ENCODE data around the gene MYCBP2.

The MYCBP2 gene

DNA sequence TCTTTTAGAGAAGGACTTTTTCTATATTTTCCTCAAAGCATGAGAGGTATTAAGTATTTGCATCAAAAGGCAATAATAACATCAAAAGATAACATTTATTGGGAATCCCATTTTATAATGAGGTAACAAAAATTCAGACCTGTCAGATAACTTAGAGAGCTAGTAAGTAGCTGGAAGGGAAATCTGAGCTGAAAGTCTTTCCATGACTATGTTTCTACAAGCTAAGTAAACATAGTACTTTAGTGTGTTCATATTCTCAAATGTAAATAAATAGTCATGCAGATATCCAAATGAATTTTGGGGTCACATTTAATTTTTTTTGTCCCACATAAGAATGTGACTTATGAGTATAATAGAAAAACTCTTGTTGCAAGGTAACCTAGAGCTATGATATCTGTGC lies 212.6 kb downstream of the MYCBP2 start:
- DNase-seq (ENCODE audit: low read depth in 1 of 2, low spot score in 1 of 2), result no peak

DNA sequence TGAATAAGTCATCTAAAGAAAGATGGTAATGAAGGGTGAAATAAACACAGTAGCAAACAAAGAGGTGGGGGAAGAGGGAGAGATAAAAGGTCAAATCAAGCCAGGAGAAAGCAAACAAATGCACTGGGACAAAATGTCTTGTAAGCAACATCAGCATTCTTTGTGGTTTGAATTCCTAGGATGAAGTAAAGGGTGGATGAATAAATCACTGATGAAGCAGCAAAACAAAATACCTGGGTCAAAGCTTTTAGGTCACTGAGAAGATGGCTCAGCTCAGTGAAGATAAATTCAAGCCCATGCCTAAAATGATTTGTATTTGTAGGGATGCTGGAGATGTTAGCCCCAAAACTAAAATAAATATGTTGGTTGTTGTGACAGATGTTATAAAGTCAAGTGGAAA lies 213.4 kb downstream of the MYCBP2 start:
- no peak for DNase-seq (ENCODE audit: low read depth in 1 of 2, low spot score in 1 of 2)

DNA sequence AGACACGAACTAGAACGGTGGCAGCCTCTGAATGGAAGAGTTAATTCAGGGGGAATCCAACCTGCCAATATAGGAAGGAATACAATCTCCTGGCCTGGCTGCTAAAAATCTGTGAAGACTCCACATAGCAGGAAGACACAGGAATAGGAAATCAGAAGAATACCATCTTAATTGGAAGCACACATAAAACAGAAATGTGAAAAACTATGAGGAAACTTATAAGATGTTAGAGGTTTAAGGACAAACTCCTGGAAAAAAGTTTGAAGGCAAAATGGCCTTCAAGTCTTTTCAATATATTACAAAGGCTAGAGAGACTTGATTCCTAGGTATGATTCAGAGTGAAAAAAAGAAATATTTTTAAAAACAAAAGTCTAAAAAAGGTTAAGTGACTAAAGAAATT lies 221.8 kb downstream of the MYCBP2 start:
- DNase-seq (ENCODE audit: low read depth in 1 of 2, low spot score in 1 of 2), result no peak

DNA sequence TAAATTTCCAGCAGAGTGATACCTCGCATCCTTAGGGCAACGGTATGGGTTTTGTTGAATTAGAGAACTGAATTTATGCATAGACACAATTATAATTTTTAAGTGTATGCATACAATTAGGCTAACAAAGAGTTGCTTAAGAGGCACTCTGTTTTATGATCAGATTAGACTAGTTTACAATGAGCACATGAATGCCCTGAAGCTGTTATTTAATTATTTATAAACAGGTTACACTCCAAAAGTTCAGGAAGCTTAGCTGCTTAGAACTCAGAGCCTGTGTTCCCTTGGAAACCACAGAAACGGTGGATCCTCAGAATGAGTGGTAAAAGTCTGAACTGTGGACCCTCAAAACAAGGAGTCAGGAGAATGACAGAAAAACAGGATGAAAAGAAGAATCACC lies 227.5 kb downstream of the MYCBP2 start:
- no peak for DNase-seq (ENCODE audit: low read depth in 1 of 2, low spot score in 1 of 2)

DNA sequence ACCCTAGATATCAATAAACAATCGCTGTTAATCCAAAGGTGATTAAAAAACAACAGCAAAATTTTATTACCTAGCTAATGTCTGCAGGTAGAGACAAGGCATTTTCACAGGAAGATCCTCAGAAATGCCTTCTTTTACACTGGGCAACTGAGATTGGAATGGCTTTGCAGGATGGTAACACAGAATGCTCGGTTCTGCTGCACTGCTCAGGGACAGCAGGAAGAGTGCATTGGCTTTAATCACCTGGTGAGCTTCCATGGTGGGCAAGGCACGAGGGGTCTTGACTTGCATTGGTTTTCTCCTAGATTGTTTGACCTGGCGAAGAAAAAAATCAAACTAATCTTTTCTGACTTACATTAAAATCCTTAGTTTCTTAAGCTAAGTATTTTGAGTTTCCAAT lies 231.6 kb downstream of the MYCBP2 start:
- no peak for DNase-seq (ENCODE audit: low read depth in 1 of 2, low spot score in 1 of 2)

DNA sequence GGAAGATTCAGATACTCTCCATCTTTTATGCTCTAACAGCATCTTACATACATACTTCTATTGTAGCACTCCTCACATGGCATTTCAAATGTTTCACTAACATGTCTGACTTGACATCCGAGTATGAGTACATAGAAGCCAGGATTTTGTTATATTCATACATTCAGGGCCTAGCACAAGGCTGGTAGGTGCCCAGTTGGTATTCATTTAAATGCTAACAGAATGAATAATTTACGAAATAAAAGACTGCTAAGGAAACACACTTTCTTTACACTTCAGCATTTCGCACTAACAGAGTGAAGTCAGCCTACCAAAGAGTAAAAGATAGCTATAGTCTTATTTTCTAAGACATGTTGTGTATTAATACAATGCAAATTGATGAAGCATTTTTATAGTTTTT lies 232.1 kb downstream of the MYCBP2 start:
- no peak for DNase-seq (ENCODE audit: low read depth in 1 of 2, low spot score in 1 of 2)

DNA sequence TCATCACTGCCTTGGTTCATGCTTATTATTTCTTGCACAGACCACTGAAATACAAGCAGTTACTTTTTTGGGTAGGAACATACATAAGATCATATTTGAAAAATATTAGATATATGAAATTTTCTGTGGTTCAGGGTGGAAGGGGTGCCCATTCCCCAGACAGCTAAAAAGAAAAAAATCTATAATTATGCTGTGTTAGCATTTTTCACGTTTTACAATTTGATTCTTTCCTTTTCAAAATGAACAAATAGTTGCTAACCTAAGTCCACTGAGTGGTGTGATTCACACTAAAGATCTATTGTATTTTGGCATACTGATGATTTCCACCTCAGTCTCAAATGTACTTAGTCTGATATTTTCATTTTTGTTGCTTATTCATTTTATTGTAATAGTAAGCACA lies 233.2 kb downstream of the MYCBP2 start:
- DNase-seq (ENCODE audit: low read depth in 1 of 2, low spot score in 1 of 2), result no peak

DNA sequence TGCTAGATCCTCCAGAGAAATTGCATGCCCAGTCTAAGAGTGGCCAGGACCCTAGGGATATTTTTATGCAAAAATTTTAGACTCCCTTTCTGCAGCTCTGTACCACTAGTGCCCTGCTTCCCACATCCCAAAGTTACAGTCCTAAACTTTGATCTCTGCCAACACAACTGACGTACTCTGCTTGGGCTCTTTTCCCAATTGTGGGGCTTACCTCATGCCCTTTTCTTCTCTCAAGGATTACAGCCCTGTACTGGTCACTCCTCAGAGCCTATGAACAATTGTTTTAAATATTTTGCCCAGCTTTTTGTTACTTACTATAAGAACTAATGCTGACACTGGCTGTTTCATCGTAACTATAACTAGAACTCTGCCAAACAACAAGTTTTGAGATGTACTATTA lies 242.1 kb downstream of the MYCBP2 start:
- DNase-seq (ENCODE audit: low read depth in 1 of 2, low spot score in 1 of 2), result no peak

DNA sequence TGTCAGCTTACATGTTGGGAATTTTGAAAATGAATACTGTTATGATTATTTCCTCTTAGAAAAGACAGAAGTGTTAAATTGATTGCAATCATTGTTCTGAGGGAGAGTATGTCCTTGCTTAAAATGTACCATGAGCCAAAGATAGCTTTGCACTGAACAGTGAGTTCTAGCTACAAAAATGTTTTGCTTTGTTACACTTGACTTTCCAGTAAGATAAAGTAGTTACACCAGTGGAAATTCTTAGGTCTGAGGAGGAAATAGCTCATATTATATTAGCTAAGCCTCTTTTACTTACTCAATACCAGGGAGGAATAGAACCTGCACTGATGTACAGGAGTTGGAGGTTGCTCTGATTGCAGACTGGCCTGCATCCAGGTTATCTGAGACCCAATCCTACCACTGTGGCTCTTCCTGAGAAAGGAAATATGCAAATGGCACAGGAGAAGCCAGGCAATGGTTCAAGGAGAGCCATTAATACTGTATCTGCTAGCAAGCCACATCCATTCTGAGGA lies 246.9 kb downstream of the MYCBP2 start:
- no peak for DNase-seq (ENCODE audit: low read depth in 1 of 2, low spot score in 1 of 2)

DNA sequence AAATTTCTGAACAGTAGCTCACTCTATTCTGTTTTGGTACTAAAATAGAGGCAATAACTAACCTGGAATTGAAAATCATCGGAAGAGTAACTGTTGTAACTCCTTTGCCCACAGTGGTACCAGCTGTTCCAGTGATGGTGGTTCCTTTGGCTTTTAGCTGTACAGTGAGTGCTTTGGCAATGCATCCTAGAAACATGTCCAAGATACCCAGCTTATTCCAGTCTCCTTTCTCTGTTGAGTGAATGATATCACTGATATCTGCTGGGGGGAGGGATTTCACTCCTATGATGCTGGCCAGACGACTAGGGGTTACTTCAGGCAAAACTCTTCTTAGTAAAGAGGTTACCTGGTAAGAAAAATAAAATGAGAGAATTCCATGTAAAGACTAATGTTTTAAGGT lies 259.4 kb downstream of the MYCBP2 start:
- no peak for DNase-seq (ENCODE audit: low read depth in 1 of 2, low spot score in 1 of 2)

DNA sequence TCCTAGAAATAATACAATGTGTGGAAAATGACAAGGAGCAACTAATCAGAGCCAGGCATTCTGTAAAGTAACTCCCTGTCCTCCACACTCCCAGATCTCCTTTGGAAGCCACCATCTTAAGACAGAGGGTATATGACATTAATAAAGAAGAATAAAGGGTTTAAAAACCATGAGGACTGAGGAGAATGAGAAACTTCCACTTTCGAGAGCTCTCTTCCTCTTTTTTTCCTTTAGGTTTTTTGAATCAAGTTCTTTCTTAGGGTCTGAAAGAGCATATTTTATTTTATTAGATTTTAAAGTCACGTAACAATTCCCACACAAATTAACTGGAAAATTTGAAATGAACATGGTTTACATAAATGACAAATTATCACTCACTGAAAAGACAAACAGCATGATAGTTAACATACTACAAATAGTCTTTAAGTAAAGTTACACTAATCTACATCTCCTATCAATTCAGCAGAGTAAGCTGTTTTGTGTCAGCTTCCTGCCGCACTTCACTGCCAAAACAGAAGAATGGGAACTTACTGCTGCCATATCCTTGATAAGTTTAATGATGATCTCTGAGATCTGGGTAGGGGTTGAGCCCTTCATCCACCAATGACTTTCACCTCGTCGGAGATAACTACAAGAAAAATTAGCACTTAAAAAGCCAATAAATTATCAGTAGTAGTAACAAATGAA lies 261.3 kb downstream of the MYCBP2 start:
- no peak for DNase-seq (ENCODE audit: low read depth in 1 of 2, low spot score in 1 of 2)

DNA sequence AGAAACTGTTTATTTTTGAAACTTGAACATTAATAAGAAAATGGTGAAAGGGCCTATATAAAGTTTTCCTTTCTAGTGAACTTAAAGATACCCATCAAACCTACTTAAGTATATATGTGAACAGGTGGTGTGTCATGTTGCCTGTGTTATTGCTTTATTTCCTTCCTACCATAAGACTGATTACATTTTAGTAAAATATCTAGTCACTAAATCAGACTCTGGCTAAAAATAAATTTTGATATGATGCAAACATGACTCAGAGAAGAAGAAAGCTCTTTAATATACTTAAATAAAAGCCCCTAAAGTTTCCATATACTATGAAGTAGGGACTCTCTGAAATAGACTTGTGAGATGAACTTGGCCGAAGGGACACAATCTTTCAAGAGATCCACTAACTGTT lies 264.8 kb downstream of the MYCBP2 start:
- no peak for DNase-seq (ENCODE audit: low read depth in 1 of 2, low spot score in 1 of 2)

DNA sequence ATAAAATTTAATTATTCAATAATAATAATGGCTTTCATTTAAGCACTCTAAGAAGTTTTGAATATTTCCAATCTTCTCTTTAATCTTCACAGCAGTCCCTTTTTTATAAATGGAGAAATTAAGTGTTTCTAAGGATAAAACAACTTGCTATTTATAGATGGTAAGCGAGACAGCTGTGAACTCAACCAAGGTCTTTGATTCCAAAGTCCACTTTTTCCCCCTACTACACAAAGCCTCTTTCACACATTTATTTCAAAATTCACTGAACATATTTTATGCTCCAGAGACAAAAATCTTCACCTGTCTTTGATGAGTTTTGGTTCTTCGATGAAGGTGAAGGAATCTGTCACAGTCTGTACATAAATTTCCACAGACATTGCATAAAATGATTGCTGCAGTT lies 265.5 kb downstream of the MYCBP2 start:
- DNase-seq (ENCODE audit: low read depth in 1 of 2, low spot score in 1 of 2), result no peak

DNA sequence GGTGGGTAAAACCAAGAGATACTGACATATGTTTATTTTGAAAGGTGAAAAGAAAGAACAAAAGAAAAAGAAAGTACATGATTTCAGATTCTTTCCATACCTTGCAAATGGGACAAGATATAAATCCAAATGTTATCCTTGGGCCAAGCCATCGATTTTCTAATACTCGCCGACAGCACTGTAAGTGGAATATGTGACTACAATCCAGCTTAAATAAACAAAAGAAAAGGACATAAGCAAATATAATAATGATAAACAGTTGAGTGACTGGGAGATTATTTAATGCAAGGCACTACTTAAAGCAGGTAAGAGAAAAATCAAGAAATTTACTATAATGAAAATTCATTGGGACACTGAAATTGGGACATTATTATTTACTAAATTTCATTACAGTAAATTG lies 270.0 kb downstream of the MYCBP2 start:
- DNase-seq (ENCODE audit: low read depth in 1 of 2, low spot score in 1 of 2), result no peak

DNA sequence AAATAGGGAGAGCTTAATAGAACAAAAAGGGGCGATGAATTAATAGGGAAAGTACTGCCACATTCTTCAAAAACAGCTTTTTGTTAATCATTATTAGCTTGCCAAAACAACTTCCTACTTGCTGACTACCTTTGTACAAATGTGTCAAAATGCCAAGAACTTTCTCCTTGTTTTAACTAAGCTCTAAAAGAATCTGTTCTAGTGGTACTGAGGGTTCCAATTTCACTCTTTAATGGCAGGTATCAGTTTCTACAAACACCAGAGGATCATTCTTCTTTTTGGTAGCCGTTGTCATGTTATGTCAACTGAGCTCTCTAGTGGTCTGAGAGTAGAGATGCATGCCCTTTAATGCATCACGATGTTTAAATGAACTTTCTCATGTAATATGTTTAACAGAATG lies 270.5 kb downstream of the MYCBP2 start:
- no peak for DNase-seq (ENCODE audit: low read depth in 1 of 2, low spot score in 1 of 2)

DNA sequence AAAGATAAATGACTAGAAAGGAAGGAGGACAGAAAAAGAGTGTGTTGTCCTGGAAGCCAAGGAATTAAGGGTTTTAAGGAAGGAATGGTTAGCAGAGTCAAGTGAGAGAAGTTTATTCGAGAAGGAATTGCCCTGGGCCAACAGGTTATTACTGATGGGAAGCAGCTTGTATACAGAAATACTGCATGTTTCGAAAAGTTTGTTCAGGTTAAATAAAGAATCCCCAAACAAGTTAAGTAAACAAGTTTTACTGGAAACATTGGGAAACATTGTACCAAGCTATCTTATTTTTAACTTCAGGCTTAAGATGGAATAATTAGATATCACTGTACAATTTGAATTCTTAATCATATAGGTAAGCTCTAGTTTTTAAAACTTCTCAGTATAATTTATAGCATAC lies 271.7 kb downstream of the MYCBP2 start:
- DNase-seq (ENCODE audit: low read depth in 1 of 2, low spot score in 1 of 2), result no peak

DNA sequence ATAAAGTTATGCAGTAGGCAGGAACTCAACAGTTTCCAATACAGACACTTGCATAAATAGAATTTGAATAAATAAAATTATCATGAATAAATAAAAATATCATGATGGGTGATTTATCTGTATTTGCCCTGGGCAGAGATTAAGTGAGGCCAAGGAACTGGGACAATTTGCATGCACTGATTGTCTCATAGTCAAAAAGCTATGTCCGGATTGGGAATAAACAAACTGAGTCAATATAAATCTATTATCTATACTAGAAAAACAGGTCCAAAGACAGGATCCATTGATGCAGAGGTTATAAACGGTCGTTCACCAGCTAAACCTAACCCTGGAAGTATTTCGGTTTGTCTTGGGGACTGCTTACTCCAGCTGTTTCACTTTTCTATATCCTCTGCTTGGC lies 273.7 kb downstream of the MYCBP2 start:
- no peak for DNase-seq (ENCODE audit: low read depth in 1 of 2, low spot score in 1 of 2)

DNA sequence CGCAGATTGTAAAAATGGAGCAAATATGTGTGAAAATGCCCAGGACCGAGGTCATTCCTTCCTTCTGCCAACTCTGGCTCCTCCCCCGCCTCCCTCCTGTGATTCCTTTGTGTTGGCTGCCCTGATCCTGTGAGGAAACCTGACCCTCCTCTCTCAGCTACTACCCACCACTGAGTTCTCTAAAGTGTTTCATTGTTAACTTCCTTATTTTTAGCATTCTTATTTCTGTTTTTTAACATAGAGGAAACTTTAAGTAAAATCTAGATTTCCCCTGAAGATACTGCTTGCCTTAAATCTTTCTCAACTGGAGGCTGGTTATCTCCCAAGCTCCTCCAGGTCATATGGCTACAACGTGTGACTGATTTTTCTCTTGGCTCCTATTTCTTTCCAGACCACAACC lies 278.2 kb downstream of the MYCBP2 start:
- DNase-seq (ENCODE audit: low read depth in 1 of 2, low spot score in 1 of 2), result no peak

DNA sequence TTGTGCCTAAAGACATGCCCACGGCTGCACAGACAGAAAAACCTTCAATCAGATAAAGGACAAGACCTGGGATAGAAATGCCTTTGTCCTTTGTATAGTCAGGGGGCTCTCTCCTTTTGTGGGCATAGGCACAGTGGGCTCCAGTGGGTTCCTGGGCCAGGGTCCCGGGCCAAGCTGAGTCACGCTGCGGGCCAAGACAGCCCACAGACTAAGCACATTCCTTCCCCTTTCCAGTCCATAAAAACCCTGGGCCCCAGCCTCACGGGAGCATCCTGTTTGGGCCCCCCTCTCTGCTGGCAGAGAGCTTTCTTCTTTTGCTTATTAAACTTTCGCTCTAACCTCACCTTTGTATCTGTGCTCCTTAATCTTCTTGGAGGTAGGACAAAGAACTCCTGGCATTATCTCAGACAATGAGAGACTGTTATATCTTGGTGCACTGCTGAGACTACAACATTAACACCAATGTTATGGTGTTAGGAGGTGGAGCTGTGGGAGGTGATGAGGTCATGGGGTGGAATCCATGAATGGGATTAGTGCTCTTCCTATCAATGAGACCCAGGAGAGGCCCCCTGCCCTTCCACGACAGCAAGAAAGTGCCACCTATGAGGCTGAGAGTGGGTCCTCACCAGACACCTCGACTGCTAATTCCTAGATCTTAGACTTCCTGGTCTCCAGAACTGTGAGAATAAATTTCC lies 279.1 kb downstream of the MYCBP2 start:
- DNase-seq (ENCODE audit: low read depth in 1 of 2, low spot score in 1 of 2), result no peak

DNA sequence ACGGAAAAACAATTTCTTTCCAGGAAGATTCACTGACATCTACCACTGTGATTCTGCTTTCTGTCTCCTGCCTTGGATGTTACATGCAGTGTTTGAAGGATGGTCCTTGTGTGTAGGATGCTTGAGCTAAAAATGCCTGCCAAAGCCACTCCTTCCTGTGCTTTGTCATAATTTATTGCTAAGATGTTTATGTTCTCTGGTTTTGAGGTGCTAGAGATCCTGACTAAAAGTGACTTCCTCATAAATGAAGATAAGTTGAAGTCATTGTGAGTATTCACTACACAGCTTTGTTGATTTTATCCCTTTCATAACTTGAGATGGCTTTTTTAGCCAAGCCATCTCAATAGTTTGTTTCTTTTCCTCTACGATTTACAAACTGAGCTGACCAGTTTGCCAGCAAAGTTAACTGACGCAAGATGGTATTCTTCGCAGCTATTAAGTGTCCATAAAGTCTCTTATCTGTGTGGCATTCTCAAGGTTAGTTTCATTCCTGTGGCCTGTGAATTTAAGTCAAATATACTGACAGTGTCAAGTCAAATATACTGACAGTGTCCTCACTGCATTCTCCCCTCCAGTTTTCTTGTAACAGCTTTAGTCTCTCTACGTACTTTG lies 284.2 kb downstream of the MYCBP2 start:
- no peak for DNase-seq (ENCODE audit: low read depth in 1 of 2, low spot score in 1 of 2)

DNA sequence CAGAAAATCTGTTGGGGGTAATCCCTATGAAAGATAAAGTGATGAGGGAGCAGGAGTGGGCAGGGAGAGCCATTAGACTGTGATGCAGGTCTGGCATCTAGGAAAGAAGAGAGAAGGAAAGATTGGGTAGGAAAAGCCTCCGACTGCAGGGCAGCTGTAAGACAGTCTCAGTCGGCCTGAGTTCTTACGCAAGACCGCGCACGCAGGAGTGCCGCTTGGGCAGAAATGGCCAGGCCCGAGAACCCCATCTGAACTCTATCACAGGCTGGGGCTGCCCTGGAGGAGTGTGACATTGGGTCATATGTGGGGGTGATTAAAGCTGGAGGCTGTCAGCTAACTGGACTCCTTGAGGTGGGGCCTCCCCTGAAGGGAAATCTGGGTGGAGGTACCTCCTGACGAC lies 286.1 kb downstream of the MYCBP2 start:
- DNase-seq (ENCODE audit: low read depth in 1 of 2, low spot score in 1 of 2), result no peak

DNA sequence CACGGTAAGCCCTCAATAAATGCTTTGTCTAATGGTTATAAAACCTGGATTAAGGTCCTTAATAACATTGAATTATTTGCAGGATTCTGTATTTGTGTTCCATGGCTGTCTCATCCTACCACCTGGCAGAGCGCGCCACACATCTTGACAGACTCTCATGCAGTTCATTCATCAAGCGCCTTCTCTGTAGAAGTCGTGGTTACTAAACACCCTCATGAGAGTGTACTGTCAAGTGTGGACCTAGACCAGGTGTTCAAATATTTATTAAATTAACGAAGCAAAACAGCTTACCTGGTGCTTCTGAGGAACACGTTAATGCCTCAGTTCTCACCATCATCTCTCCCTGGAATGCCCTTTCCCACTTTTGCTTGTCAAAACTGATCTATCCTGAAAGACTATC lies 286.8 kb downstream of the MYCBP2 start:
- DNase-seq (ENCODE audit: low read depth in 1 of 2, low spot score in 1 of 2), result no peak
